22Rv1 (cell line): Measurements from ENCODE around the gene RPP30.

ENCODE experiments used
- ZFX ChIP-seq: fragments of 450-650 bp; IDR thresholded peaks from 2 replicates; pipeline ENCODE4 v1.6.1; 2017; ENCODE audit warnings: antibody characterized with exemption, borderline replicate concordance
- TF ChIP-seq, protein P1 (sequence below): fragments of 450-650 bp; IDR thresholded peaks from 2 replicates; pipeline ENCODE4 v1.5.1; 2017; ENCODE audit warnings: mild to moderate bottlenecking

DNA sequence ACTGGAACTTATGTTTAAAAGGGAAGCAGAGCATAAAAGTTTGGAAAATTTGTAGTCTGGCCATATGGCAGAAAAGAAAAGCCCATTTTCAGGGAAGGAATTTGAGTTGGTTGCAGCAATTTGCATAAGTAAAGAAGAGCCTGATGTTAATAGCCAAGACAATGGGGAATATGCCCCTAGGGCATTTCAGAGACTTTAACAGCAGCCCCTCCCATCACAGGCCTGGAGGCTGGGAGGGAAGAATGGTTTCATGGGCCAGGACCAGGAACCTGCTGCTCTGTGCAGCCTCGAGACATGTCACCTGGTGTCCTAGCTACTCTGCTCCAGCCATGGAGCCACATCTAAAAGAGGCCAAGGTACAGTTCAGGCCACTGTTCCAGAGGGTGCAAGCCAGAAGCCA, 49.3 kb upstream of the RPP30 start:
- TF ChIP-seq, protein P1, sequence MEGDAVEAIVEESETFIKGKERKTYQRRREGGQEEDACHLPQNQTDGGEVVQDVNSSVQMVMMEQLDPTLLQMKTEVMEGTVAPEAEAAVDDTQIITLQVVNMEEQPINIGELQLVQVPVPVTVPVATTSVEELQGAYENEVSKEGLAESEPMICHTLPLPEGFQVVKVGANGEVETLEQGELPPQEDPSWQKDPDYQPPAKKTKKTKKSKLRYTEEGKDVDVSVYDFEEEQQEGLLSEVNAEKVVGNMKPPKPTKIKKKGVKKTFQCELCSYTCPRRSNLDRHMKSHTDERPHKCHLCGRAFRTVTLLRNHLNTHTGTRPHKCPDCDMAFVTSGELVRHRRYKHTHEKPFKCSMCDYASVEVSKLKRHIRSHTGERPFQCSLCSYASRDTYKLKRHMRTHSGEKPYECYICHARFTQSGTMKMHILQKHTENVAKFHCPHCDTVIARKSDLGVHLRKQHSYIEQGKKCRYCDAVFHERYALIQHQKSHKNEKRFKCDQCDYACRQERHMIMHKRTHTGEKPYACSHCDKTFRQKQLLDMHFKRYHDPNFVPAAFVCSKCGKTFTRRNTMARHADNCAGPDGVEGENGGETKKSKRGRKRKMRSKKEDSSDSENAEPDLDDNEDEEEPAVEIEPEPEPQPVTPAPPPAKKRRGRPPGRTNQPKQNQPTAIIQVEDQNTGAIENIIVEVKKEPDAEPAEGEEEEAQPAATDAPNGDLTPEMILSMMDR = no peak
- TF ChIP-seq ZFX = no peak
